NCI-H345 treated with DMSO at 0.1 percent for 48 hours (cell line): ENCODE data around the gene ATF6.

Experiments
- DNase-seq: peaks from one replicate; lab custom pipeline; 2025; ENCODE audit not compliant: unreplicated experiment; lab: John Stamatoyannopoulos, UW

Gene ATF6

GRCh38 chr1:161993576-161993975, 227.5 kb downstream of the ATF6 start:
- no peak for DNase-seq

DNA sequence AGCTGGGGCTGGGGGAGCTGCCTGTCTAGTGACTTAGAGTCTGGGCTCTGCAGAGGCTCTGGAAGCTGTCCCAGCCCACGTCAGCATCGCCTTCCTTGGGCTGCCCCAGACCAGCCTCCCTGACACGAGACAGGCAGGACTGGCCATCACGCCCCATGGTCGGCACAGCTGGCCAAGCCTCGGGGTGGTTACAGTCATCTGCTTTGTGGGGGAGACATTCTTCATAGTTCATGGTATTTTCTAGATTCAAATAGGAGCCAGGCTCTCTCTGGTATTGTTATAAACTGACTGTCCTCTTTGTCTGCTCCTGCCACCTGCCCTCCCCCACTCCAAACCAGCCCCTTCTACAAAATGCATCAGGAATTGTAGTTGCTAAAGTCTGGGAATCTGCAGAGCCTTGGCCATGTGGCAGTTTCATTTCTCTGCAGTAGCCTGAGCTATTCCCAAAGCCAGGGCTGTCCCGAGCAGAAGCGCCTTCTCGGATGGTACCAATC, 228.1 kb downstream of the ATF6 start:
- DNase-seq: no peak

DNA sequence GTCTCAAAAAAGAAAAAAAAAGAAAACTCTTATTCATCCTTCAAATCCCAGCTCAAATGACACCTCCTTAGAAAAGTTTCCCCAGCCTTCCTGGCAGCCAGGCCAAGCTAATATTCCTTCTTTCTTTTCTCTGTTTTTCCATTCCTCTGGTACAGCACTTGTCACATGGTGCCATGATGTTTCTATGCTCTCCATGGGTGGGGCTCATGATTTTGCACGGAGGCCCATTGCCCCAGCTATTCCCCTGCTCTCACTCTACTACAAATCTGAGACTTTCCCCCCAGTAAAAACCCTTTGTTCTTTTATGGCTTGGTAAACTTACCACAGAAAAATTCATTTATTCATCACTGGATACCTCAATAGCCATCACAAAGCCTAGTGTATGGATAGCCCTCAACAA, 231.0 kb downstream of the ATF6 start:
- DNase-seq: no peak

- DNase-seq: no peak
Observed at GRCh38 chr1:161998811-161999210, 232.7 kb downstream of the ATF6 start.

DNA sequence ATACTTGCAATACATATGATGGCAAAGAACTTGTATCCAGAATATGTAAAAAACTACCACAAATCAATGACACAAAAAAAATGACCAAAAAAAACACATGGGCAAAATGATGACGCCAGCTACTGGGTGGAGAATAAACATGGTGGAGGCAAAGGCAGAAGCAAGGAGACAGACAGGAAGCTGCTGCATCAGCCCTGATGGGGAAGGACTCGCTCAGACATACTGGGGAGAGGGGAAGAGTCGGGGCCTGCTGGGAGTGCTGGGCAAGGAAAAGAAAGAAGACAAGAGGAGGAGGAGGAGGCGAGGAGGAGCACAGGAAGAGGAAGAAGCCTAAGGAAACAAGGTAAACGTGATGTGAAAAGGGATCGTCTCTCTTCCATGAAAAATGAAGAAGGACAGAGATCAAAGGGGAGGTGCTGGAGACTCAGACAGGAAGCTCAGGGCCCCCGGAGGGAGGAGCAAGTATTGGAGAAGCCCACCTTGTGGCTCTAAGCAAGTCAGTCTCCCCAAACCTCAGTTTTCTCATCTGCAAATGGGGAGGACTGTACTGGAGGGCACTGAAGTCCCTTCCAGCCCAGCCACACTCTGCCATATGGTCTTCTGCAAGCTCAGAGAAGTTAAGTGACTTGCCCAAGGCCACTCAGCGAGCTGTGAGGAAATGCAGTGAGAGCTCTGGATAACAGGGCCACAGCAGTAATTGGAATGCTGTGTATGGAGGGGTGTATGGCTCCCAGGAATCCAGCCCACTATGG, 233.4 kb downstream of the ATF6 start:
- no peak for DNase-seq

DNA sequence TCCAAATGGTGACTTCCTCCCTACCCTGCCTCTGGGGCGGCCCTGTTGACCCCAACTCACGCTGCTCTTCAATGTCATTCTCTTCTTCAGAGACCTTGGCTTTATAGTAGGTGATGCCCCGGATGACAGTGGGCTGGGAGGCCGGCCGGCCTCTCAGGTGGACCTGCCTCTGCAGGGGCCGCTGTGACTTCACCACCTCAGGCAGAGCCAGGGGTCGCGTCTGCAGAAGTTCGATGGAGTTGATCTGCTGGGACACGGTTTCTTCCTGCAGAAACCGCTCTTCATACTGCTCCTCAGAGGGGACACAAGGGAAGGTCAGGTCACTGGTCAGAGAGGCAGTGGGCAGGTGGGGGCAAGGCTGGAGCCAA, 233.9 kb downstream of the ATF6 start:
- DNase-seq: no peak

DNA sequence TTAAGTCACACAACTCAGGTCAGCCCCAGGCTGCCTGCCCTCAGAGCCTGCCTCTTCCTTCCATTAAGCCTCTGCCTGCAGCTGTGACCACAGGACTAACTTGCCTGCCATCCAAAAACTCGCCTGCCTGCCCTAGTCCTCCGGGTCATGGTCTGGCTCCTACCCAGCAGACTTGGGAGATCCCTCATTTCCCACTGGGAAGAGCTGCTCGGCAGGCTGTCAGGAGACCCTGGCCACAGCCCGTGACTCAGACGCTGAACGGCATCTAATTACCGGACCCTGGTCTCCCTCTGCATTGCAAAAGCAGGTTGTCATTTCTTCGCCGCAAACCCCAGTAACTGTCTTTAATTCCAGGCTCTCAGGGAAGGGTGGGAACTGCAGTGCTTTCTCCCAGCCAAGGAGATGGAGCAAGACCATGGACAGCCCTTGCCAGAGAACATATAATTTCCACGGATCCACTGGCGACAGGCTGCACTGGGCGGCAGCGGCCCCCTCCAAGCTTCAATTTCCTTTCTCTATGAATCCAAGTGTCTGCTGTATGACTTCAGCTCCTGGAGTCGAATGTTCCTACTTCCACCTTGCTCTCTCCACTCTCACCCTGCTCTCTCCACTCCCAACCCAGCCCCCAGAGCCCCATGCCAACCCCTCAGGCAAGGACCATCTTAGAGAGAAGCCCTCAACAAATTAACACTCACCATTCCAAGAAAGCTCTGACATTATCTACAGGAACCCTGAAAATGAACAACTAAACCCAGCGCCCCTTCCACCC, 237.1 kb downstream of the ATF6 start:
- DNase-seq: no peak

- DNase-seq: no peak
Observed at GRCh38 chr1:162003830-162004215, 237.7 kb downstream of the ATF6 start.

GRCh38 chr1:162004441-162004950, 238.4 kb downstream of the ATF6 start:
- no peak for DNase-seq

GRCh38 chr1:162006081-162006480, 240.0 kb downstream of the ATF6 start:
- no peak for DNase-seq

DNA sequence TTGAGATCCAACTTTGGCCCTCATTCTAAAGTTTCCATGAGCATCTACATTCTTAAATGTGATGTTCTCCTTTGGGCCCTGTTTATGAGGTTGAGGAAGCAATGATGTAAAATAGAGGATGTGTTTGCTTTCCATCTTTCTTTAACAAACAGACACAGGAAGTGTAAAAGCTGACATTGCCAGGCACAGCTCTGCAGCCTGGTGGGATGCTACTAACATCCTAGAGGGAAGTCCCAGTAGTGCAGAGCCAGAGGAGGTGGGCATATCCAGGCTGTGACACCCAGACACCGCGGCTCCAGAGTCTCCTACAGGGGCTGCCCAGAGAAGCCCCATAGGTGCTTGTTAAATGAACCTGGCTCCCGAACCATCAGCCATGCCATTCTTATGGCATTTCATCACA, 241.3 kb downstream of the ATF6 start:
- DNase-seq: no peak

DNA sequence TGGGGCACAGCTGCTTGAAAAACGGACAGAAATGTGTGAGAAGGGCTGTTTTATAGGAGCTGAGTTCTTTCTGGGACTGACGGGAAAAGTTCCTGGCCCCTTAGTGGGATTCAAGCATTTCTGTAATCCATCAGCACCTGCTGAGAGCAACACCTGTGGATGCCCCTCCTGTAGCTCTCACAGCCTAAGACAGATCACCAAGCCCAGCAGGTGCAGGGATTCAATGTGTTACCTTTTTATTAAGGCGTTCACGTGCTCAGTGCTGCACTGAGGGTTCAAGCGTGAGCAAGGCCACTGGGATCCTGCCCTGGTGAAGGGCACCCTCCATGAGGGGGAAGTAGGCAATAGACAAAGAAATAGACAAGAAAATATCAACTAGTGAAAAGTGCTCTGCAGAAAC, 242.7 kb downstream of the ATF6 start:
- DNase-seq: peak; percentile 33

GRCh38 chr1:162009501-162010174, 243.5 kb downstream of the ATF6 start:
- DNase-seq: no peak

DNA sequence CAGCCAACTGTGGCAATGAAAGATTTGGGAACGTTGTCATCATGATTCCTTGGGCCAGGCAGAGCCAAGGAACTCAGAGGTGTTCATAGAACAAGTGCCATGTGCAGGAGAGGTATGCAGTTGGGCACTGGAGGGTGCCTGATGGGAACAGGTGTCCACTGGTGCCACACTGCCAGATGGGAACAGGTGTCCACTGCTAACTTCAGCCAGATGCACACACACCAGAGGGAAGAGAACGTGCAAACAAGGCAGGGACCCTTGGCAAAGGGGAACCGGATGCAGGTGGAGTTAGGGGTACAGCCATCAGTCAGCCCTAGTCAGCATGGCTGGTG, 244.0 kb downstream of the ATF6 start:
- no peak for DNase-seq

DNA sequence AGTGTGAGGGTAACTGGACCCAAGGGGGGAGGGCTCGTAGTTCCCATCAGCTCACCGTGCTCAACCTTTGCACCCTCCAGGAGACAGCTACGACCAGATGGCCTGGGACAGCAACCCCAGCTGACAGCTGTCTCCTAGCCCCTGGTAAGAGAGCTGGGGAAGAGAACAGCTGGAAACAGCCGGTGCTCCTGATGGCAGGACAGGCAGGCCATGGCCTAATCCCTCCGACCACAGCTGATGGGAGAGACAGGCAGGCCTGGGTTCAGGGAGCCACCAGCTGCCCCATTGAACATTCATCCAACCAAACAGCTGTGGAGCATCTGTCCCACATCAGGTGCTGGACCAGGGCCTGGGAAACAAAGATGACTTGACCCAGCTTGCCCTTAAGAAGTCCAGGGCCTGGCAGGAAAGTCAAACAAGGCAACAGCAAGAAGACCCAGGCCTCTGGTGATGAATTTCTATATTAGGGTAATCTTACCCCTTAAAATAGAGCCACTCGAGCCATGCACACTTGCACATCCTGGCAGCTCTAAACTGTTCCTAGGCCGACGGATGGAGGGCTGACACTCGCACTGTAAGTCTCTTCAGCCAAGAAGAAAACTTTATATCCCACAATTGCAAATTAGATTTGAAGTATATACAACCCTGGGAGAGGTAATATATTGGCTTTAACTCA, 245.4 kb downstream of the ATF6 start:
- no peak for DNase-seq

DNA sequence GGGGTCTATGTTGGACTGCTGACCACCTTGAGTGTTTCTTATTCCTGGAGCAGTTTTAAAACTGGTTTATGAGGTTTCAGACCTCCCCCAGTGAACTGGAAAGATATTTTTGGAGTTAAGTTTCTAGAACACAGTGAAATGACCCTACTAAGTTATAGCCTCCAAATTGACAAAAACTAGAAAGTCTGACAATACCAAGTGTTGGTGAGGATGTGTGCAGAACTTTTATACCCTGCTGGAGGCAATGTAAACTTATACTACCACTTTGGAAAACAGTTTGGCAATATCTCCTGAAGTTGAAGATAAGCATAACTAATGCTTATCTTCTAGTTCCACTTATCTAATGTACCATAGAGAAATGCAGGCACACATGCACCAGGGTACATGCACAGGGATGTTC, 247.2 kb downstream of the ATF6 start:
- no peak for DNase-seq
